SU-DHL-6 (cell line): ENCODE data around the gene EXOC2.
A peak's percentile ranks its signal among the peaks of the same experiment; 100 is the strongest.

Experiments
- H2AFZ ChIP-seq: fragments of 200-600 bp; sonication (generic); 2 replicates; pipeline ENCODE4 v1.6.1; 2014; ENCODE audit warnings: low read depth, mild to moderate bottlenecking, moderate library complexity, mixed read lengths, antibody characterized with exemption, low read length; ENCODE audit not compliant: severe bottlenecking
- H3F3A ChIP-seq: fragments of 200-600 bp; shearing (Covaris generic); 2 replicates; pipeline ENCODE4 v1.6.0; 2016; ENCODE audit warnings: antibody characterized with exemption, mild to moderate bottlenecking; ENCODE audit not compliant: insufficient read depth
- H3K27ac ChIP-seq: fragments of 200-600 bp; sonication (generic); 2 replicates; pipeline ENCODE4 v1.5.1; 2016; ENCODE audit warnings: low read depth, mild to moderate bottlenecking, low read length, moderate library complexity, mixed read lengths
- H3K27me3 ChIP-seq: fragments of 200-600 bp; sonication (generic), shearing (Covaris generic); 2 replicates; pipeline ENCODE4 v1.6.0; 2014; ENCODE audit warnings: mild to moderate bottlenecking, low read length
- H3K36me3 ChIP-seq: fragments of 200-600 bp; sonication (generic); 2 replicates; pipeline ENCODE4 v1.6.1; 2014; ENCODE audit warnings: mild to moderate bottlenecking, low read length, mixed read lengths
- H3K4me2 ChIP-seq: fragments of 300-600, 200-600 bp; shearing (Covaris generic), sonication (generic); 2 replicates; pipeline ENCODE4 v1.6.0; 2014; ENCODE audit warnings: low read length, low read depth, mild to moderate bottlenecking; ENCODE audit not compliant: poor library complexity, severe bottlenecking
- H3K4me3 ChIP-seq: fragments of 200-600 bp; sonication (generic); 2 replicates; pipeline ENCODE4 v1.5.1; 2014; ENCODE audit warnings: antibody characterized with exemption, low read length, mild to moderate bottlenecking, mixed read lengths; ENCODE audit not compliant: insufficient read depth, poor library complexity, severe bottlenecking
- H3K79me2 ChIP-seq: fragments of 200-600 bp; sonication (generic); 2 replicates; pipeline ENCODE4 v1.6.1; 2014; ENCODE audit warnings: mild to moderate bottlenecking, low read length, moderate library complexity; ENCODE audit not compliant: insufficient read depth
- H3K9ac ChIP-seq: fragments of 200-600 bp; sonication (generic); 2 replicates; pipeline ENCODE4 v1.7.0; 2014; ENCODE audit warnings: mild to moderate bottlenecking, low read length
- H3K9me2 ChIP-seq: fragments of 200-600 bp; sonication (generic); replicated peaks from 2 replicates; pipeline ENCODE4 v1.6.1; 2014; ENCODE audit warnings: low read length; ENCODE audit not compliant: insufficient read depth
- H3K9me3 ChIP-seq: fragments of 200-600 bp; sonication (generic); 2 replicates; pipeline ENCODE4 v1.6.1; 2014; ENCODE audit warnings: low read length, mixed read lengths; ENCODE audit not compliant: insufficient read depth
- H4K20me1 ChIP-seq: fragments of 200-600 bp; sonication (generic); 2 replicates; pipeline ENCODE4 v1.6.1; 2014; ENCODE audit warnings: low read depth, mild to moderate bottlenecking, antibody characterized with exemption, low read length, moderate library complexity, mixed read lengths
- EZH2phosphoT487 ChIP-seq: fragments of 200-600 bp; sonication (generic), shearing (Covaris generic); conservative IDR thresholded peaks from 2 replicates; pipeline ENCODE4 v1.6.1; 2018; ENCODE audit warnings: mild to moderate bottlenecking, antibody characterized with exemption, low read length, moderate library complexity, mixed read lengths
- TF ChIP-seq, protein P1 (sequence below): fragments of 200-600 bp; sonication (generic); IDR thresholded peaks from one replicate; pipeline ENCODE4 v1.5.1; 2017; ENCODE audit warnings: antibody characterized with exemption, mild to moderate bottlenecking, low read length, moderate library complexity; ENCODE audit not compliant: insufficient read depth, poor library complexity, severe bottlenecking

Gene EXOC2

DNA sequence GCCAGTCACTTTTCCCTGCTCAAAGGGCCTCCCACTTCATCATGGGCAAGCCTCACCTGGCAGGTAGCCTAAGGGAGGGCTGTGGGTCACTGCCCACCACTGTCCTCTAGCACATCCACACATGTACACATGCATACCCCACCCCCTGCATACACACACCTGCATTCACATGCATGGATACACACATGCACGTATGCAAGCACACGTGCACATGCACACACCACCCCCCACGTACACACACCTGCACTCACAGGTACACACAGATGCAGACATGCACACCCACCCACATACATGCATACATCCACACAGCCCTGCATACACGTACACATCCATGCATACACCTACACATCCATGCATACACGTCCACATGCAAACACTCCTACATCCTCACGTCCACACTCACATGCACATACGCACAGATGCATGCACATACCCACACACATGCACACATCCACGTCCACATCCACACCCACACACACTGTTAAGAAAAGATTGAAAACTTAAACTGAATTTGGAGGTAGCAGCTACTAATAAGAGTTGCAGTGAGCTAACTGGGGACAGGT is 14.0 kb upstream of the EXOC2 start:
- no peaks in the 10 kb centered on the region for H3K27me3 ChIP-seq
- no peak overlapping the region for H3K9ac ChIP-seq
- H2AFZ ChIP-seq: no peak overlapping the region
- H3K36me3 ChIP-seq: no peaks in the 10 kb centered on the region
- H3K9me3 ChIP-seq: no peaks in the 10 kb centered on the region
- 0 out of 2 replicates have a peak, but pooled peaks cover 10% of the 10 kb centered on the region for H3F3A ChIP-seq
- H3K4me3 ChIP-seq: no peak overlapping the region
- TF ChIP-seq EZH2phosphoT487: no peak
- TF ChIP-seq, protein P1, sequence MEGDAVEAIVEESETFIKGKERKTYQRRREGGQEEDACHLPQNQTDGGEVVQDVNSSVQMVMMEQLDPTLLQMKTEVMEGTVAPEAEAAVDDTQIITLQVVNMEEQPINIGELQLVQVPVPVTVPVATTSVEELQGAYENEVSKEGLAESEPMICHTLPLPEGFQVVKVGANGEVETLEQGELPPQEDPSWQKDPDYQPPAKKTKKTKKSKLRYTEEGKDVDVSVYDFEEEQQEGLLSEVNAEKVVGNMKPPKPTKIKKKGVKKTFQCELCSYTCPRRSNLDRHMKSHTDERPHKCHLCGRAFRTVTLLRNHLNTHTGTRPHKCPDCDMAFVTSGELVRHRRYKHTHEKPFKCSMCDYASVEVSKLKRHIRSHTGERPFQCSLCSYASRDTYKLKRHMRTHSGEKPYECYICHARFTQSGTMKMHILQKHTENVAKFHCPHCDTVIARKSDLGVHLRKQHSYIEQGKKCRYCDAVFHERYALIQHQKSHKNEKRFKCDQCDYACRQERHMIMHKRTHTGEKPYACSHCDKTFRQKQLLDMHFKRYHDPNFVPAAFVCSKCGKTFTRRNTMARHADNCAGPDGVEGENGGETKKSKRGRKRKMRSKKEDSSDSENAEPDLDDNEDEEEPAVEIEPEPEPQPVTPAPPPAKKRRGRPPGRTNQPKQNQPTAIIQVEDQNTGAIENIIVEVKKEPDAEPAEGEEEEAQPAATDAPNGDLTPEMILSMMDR: no peak
- H3K4me2 ChIP-seq: no peak overlapping the region
- no peaks in the 10 kb centered on the region for H3K79me2 ChIP-seq
- no peak overlapping the region for H3K27ac ChIP-seq
- H4K20me1 ChIP-seq: no peaks in the 10 kb centered on the region
- H3K9me2 ChIP-seq: no peaks in the 10 kb centered on the region

DNA sequence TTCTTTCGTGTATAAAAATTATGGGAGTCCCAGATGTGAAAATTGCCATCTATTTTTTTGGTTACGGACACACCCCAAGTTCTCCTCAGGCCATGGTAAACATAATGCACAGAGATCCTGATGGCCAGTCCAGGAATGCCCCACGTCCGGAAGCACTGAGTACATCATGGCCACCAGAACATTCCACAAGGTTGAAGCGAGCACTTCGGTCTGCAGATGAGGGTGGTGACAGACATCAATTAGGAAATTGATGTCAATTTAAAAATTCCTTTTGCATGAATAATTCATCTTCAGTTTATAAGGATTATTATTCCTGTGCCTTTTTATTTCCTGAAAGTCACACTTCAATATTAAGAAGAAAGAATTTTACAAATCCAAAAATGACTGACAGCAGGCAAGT is 13.2 kb upstream of the EXOC2 start:
- no peaks in the 10 kb centered on the region for H3K79me2 ChIP-seq
- TF ChIP-seq EZH2phosphoT487: no peak
- TF ChIP-seq, protein P1: no peak
- no peak overlapping the region for H2AFZ ChIP-seq
- no peaks in the 10 kb centered on the region for H4K20me1 ChIP-seq
- H3K27ac ChIP-seq: no peak overlapping the region
- H3K9me3 ChIP-seq: no peaks in the 10 kb centered on the region
- no peak overlapping the region for H3K4me3 ChIP-seq
- H3K4me2 ChIP-seq: no peak overlapping the region
- no peak overlapping the region for H3K9ac ChIP-seq
- no peaks in the 10 kb centered on the region for H3K27me3 ChIP-seq
- H3K9me2 ChIP-seq: no peaks in the 10 kb centered on the region
- H3F3A ChIP-seq: 0 out of 2 replicates have a peak, but pooled peaks cover 10% of the 10 kb centered on the region
- no peaks in the 10 kb centered on the region for H3K36me3 ChIP-seq

DNA sequence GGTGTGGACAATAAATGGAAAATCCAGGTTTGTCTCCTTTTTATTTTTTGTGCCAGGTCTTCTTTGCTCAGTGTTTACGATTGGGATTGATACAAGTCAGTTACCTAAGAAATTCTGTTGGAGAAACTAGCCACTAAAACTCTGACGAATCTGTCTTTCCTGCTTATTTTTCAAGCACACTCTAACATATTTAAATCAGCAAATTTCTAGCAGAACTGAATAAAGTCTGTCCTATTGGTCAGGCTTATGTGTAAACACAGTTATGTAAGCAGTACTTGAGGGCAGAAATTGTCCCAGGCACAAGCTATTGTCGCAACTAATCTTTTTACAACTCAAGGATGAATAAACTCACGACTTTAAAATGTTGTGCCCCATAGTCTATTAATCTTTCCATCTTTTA is 12.1 kb upstream of the EXOC2 start:
- H3K4me2 ChIP-seq: no peak overlapping the region
- H3K4me3 ChIP-seq: no peak overlapping the region
- no peak overlapping the region for H3K27ac ChIP-seq
- H3K9me2 ChIP-seq: no peaks in the 10 kb centered on the region
- no peak overlapping the region for H2AFZ ChIP-seq
- H3F3A ChIP-seq: 0 out of 2 replicates have a peak, but pooled peaks cover 5% of the 10 kb centered on the region
- H3K9me3 ChIP-seq: no peaks in the 10 kb centered on the region
- H4K20me1 ChIP-seq: no peaks in the 10 kb centered on the region
- H3K79me2 ChIP-seq: no peaks in the 10 kb centered on the region
- no peaks in the 10 kb centered on the region for H3K27me3 ChIP-seq
- no peaks in the 10 kb centered on the region for H3K36me3 ChIP-seq
- TF ChIP-seq, protein P1: no peak
- TF ChIP-seq EZH2phosphoT487: 0 out of 2 replicates have a peak, but pooled peaks have one; percentile 11
- H3K9ac ChIP-seq: no peak overlapping the region
